Neural progenitor cell (in vitro differentiated cells): ENCODE measurements around the gene IL27RA.

Experiments used
- CTCF ChIP-seq: fragments of 200-600 bp; sonication (generic); IDR thresholded peaks from 2 replicates; pipeline ENCODE4 v1.5.1; 2017; ENCODE audit warnings: antibody characterized with exemption, mild to moderate bottlenecking
- EZH2 ChIP-seq: fragments of 200-600 bp; sonication (generic); IDR thresholded peaks from 2 replicates; pipeline ENCODE4 v1.6.1; 2017; ENCODE audit warnings: antibody characterized with exemption, mild to moderate bottlenecking, moderate library complexity

GRCh38 chr19:14054099-14054498, 22.5 kb downstream of the IL27RA start:
- TF ChIP-seq CTCF, result no peak
- no peak for TF ChIP-seq EZH2
